Activated CD4-positive, alpha-beta T cell treated with anti-CD3 and anti-CD28 coated beads, Interleukin-2, Interleukin-4, amounts not matched to agents 100 ng/mL and 50 ng/mL, durations not matched to agents 16 hours and 8 hours (primary cell): ENCODE results near the gene ALPP.
"Not testable (repeated sequence)": the region's sequence is repeated elsewhere in the genome, so short reads cannot be mapped to it uniquely, and the experiment has no call there.

Source experiments
- DNase-seq: peaks from one replicate; pipeline ENCODE4 v3.0.0-alpha.2; 2020; ENCODE audit warnings: low spot score

ALPP gene

GRCh38 chr2:232378735-232379151 is at the start of gene ALPP:
Gene ALPP (plus strand): TSS chr2:232378751. CDS start chr2:232378803, 52 bp downstream.
- DNase-seq = not testable (repeated sequence)

- DNase-seq = no peak
Observed at GRCh38 chr2:232329716-232330067, 48.9 kb upstream of the ALPP start.

GRCh38 chr2:232330068-232330999 is 48.2 kb upstream of the ALPP start:
- no peak for DNase-seq

- not testable (repeated sequence) for DNase-seq
Observed at GRCh38 chr2:232331061-232331460, 47.5 kb upstream of the ALPP start.

- not testable (repeated sequence) for DNase-seq
Observed at GRCh38 chr2:232331641-232332040, 46.9 kb upstream of the ALPP start.

GRCh38 chr2:232332244-232332939 is 46.2 kb upstream of the ALPP start:
- not testable (repeated sequence) for DNase-seq

GRCh38 chr2:232332940-232333259 is 45.7 kb upstream of the ALPP start:
- no peak for DNase-seq

GRCh38 chr2:232333361-232334135 is 45.0 kb upstream of the ALPP start:
- no peak for DNase-seq

- not testable (repeated sequence) for DNase-seq
Observed at GRCh38 chr2:232334136-232334884, 44.2 kb upstream of the ALPP start.

GRCh38 chr2:232334885-232335205 is 43.7 kb upstream of the ALPP start:
- not testable (repeated sequence) for DNase-seq

GRCh38 chr2:232335206-232335858 is 43.2 kb upstream of the ALPP start:
- not testable (repeated sequence) for DNase-seq

GRCh38 chr2:232335859-232336215 is 42.7 kb upstream of the ALPP start:
- no peak for DNase-seq

GRCh38 chr2:232336241-232336736 is 42.3 kb upstream of the ALPP start:
- no peak for DNase-seq

- DNase-seq = no peak
Observed at GRCh38 chr2:232336981-232337720, 41.4 kb upstream of the ALPP start.

GRCh38 chr2:232338094-232338758 is 40.3 kb upstream of the ALPP start:
- DNase-seq = not testable (repeated sequence)

GRCh38 chr2:232338759-232339106 is 39.8 kb upstream of the ALPP start:
- DNase-seq = no peak

- DNase-seq = no peak
Observed at GRCh38 chr2:232339121-232340081, 39.1 kb upstream of the ALPP start.

- DNase-seq = no peak
Observed at GRCh38 chr2:232340171-232340935, 38.2 kb upstream of the ALPP start.
